HepG2 (cell line): ENCODE data around the gene HCFC1R1. TPM values are rescaled to one million over a fixed set of nuclear protein-coding genes. Genes with fewer than 3 reads are reported as not detected.

Experiments
- ATF1 ChIP-seq: IDR thresholded peaks from 2 replicates; pipeline ENCODE4 v1.6.1; 2016; ENCODE audit warnings: mild to moderate bottlenecking, control low read depth
- ESRRA ChIP-seq: sonication (generic); formaldehyde crosslinking; IDR thresholded peaks from 2 replicates; pipeline ENCODE4 v1.5.1; 2020; ENCODE audit warnings: mild to moderate bottlenecking, low read depth, missing genetic modification reagents
- EZH2 ChIP-seq: conservative IDR thresholded peaks from 2 replicates; pipeline ENCODE4 v1.6.1; 2012; ENCODE audit warnings: mild to moderate bottlenecking, low read depth, low read length, moderate library complexity
- HDAC2 ChIP-seq: sonication (generic); formaldehyde crosslinking; IDR thresholded peaks from 2 replicates; pipeline ENCODE4 v1.4.0; 2020; ENCODE audit warnings: missing genetic modification reagents
- HMGA1 ChIP-seq: sonication (generic); formaldehyde crosslinking; conservative IDR thresholded peaks from 2 replicates; pipeline ENCODE4 v1.4.0; 2020; ENCODE audit warnings: missing genetic modification reagents
- KDM5B ChIP-seq: sonication (generic); formaldehyde crosslinking; IDR thresholded peaks from 2 replicates; pipeline ENCODE4 v1.4.0; 2020; ENCODE audit warnings: missing genetic modification reagents, mild to moderate bottlenecking, borderline replicate concordance
- MEIS1 ChIP-seq: sonication (generic); formaldehyde crosslinking; IDR thresholded peaks from 2 replicates; pipeline ENCODE4 v1.9.0; 2021; ENCODE audit warnings: mild to moderate bottlenecking, missing genetic modification reagents, moderate library complexity, borderline replicate concordance
- NFAT5 ChIP-seq: sonication (generic); formaldehyde crosslinking; IDR thresholded peaks from 2 replicates; pipeline ENCODE4 v1.4.0; 2020; ENCODE audit warnings: missing genetic modification reagents
- NFKB2 ChIP-seq: sonication (generic); formaldehyde crosslinking; IDR thresholded peaks from 2 replicates; pipeline ENCODE4 v1.4.0; 2020; ENCODE audit warnings: missing genetic modification reagents, borderline replicate concordance
- NR2C2 ChIP-seq: sonication (generic); formaldehyde crosslinking; IDR thresholded peaks from 2 replicates; pipeline ENCODE4 v1.4.0; 2020; ENCODE audit warnings: missing genetic modification reagents, mild to moderate bottlenecking, moderate library complexity, borderline replicate concordance
- POLR2A ChIP-seq, 2 experiments: IDR thresholded peaks; 2 replicates each; pipeline ENCODE4 v1.6.1; 2011; ENCODE audit warnings: low read depth in 2 of 2, low read length in 2 of 2, mild to moderate bottlenecking in 1 of 2, moderate library complexity in 1 of 2; ENCODE audit not compliant: insufficient read depth in 1 of 2
- SKI ChIP-seq: fragments of 450-650 bp; IDR thresholded peaks from one replicate; pipeline ENCODE4 v1.6.1; 2018; ENCODE audit warnings: mild to moderate bottlenecking; ENCODE audit not compliant: partially characterized antibody
- SNAI1 ChIP-seq: sonication (generic); formaldehyde crosslinking; IDR thresholded peaks from 2 replicates; pipeline ENCODE4 v1.5.0; 2020; ENCODE audit warnings: mild to moderate bottlenecking, missing genetic modification reagents, borderline replicate concordance
- ZBTB33 ChIP-seq: sonication (generic); formaldehyde crosslinking; IDR thresholded peaks from 2 replicates; pipeline ENCODE4 v1.4.0; 2020; ENCODE audit warnings: missing genetic modification reagents
- ZNF280D ChIP-seq: sonication (generic); formaldehyde crosslinking; IDR thresholded peaks from 2 replicates; pipeline ENCODE4 v1.5.1; 2020; ENCODE audit warnings: mild to moderate bottlenecking, missing genetic modification reagents
- ZNF709 ChIP-seq: sonication (generic); formaldehyde crosslinking; IDR thresholded peaks from 2 replicates; pipeline ENCODE4 v1.5.0; 2020; ENCODE audit warnings: mild to moderate bottlenecking, missing genetic modification reagents
- ZNF746 ChIP-seq: sonication (generic); formaldehyde crosslinking; IDR thresholded peaks from 2 replicates; pipeline ENCODE4 v1.8.0; 2022; ENCODE audit warnings: mild to moderate bottlenecking, missing genetic modification reagents
- ZXDC ChIP-seq: sonication (generic); formaldehyde crosslinking; IDR thresholded peaks from 2 replicates; pipeline ENCODE4 v1.5.0; 2020; ENCODE audit warnings: mild to moderate bottlenecking, missing genetic modification reagents
- polyA plus RNA-seq, 8 experiments: library from polyadenylated mRNA; depleted of rRNA in 3 of 8; stranded (reverse) in 7 of 8; unstranded in 1 of 8; fragments of >200 nt; fragmentation: Illumina TruSeq in 4 of 8; extraction: Trizol in 4 of 8; gene quantifications; 2 replicates each; pipeline versions ENCODE4 v1.2.1 to v1.2.3, GENCODE V29; 2011 to 2016; ENCODE audit warnings: low read depth in 4 of 8, missing spikeins in 1 of 8, mixed read lengths in 1 of 8; ENCODE audit not compliant: insufficient read depth in 1 of 8
- total RNA-seq, 5 experiments: library from RNA; depleted of rRNA; stranded (reverse); fragments of >200 nt; fragmentation: Illumina TruSeq; extraction: Trizol; gene quantifications; 2 replicates each; pipeline ENCODE4 v1.2.3, GENCODE V29; 2016; ENCODE audit warnings: low read depth in 1 of 5

HCFC1R1 gene
- total and polyA plus RNA-seq, 2 of the 13 experiments (the other 11 are each of a cell fraction or from before 2014, with no cell fraction given) = 13.8 to 16.1 TPM

- TF ChIP-seq ZXDC (CRISPR knock-in tag) = 0 out of 2 replicates have a peak, but pooled peaks have one; percentile 74
- TF ChIP-seq ESRRA (CRISPR knock-in tag) = no peak
- TF ChIP-seq KDM5B (CRISPR knock-in tag) = 0 out of 2 replicates have a peak, but pooled peaks have one; percentile 28
- TF ChIP-seq NR2C2 = no peak
- TF ChIP-seq ZNF280D (CRISPR knock-in tag) = no peak
- peak; percentile 63 to 92; a peak in 3 of 4 replicates for TF ChIP-seq POLR2A (IDR thresholded peaks at IDR 0.05; ENCODE audit: insufficient read depth in 1 of 2, low read depth in 2 of 2, low read length in 2 of 2)
- TF ChIP-seq HDAC2 = no peak
- no peak for TF ChIP-seq NFKB2 (CRISPR knock-in tag)
- TF ChIP-seq ATF1 (CRISPR knock-in tag) = no peak
- no peak for TF ChIP-seq SNAI1 (CRISPR knock-in tag)
- no peak for TF ChIP-seq HMGA1 (CRISPR knock-in tag)
- 0 out of 2 replicates have a peak, but pooled peaks have one; percentile 35 for TF ChIP-seq NFAT5 (CRISPR knock-in tag)
- TF ChIP-seq ZNF746 (CRISPR knock-in tag) = no peak
- TF ChIP-seq ZBTB33 (CRISPR knock-in tag) = no peak
- TF ChIP-seq SKI = peak; percentile 64
- TF ChIP-seq ZNF709 (CRISPR knock-in tag) = no peak
- no peak for TF ChIP-seq EZH2
- TF ChIP-seq MEIS1 (CRISPR knock-in tag) = 0 out of 2 replicates have a peak, but pooled peaks have one; percentile 3
These were observed 3.5 kb downstream of the HCFC1R1 start, which contains the start of gene TNFRSF12A (continued) for GRCh38 chr16:3020247-3020603.
